ENCODE results near the gene SSH3. TPM values are rescaled to one million over a fixed set of nuclear protein-coding genes. Genes with fewer than 3 reads are reported as not detected.

Gene SSH3
- total RNA-seq, 2 donors from 2014 or later = 16.2 to 30.6 TPM

DNA sequence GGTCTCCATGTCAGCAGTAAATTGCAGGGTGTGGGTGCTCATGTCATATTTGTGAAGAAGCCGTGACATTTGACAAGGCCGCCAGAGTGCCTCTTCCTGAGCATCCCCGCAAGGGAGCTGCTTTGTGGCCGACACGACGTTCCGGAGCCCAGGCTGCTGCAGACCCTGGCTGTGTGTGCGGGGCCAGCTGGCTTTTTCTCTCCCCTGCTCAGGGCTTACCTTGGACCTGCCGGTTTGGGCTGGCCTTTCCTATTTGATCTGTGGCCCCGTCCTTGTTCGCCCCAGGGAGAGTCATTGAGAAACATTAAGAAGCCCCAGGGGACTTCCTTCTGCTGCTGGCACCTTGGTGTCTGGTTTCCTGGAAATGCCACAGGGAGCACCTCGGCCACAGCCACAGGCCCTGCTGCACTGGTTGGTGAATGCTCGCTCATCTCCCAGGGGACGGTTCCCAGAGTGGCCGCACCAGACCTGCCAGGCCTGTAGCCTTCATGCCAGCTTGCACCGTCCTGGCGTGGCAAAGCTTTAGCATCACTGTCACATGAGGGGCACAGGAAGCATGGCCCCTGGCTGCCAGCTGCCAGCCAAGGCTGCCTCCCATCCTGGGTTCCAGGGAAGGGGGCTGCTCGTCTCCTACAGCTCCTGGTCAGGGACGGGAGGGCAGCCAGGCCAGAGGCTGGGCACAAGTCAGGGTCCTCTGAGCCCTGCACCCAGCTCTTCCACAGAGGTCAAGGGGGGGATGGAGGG, 31.6 kb upstream of the SSH3 start:
- Histone ChIP-seq H3K9me3 (no peaks in the 10 kb centered on the region), H3K4me1 (peaks cover 88% of the 10 kb centered on the region), H3K27ac (peak overlapping the region in 2 of 4 donors; percentile 83 to 84), H3K36me3 (replicated peaks in 1 of 2; ENCODE audit: insufficient read depth in 1 of 2, low read depth in 2 of 2) (no peaks in the 10 kb centered on the region), H3K4me3 (no peak overlapping the region), H3K27me3 (no peaks in the 10 kb centered on the region)
- TF ChIP-seq POLR2A (IDR thresholded peaks at IDR 0.05) = no peak
- intact Hi-C loops (cut with DNase I) = no loop called here
- DNase-seq (peak in 1 of 4 donors; percentile 13), ATAC-seq (no peak)
- WGBS, 2 donors = 56 to 60% methylated on average over 5 to 19 of the region's 19 CpGs

DNA sequence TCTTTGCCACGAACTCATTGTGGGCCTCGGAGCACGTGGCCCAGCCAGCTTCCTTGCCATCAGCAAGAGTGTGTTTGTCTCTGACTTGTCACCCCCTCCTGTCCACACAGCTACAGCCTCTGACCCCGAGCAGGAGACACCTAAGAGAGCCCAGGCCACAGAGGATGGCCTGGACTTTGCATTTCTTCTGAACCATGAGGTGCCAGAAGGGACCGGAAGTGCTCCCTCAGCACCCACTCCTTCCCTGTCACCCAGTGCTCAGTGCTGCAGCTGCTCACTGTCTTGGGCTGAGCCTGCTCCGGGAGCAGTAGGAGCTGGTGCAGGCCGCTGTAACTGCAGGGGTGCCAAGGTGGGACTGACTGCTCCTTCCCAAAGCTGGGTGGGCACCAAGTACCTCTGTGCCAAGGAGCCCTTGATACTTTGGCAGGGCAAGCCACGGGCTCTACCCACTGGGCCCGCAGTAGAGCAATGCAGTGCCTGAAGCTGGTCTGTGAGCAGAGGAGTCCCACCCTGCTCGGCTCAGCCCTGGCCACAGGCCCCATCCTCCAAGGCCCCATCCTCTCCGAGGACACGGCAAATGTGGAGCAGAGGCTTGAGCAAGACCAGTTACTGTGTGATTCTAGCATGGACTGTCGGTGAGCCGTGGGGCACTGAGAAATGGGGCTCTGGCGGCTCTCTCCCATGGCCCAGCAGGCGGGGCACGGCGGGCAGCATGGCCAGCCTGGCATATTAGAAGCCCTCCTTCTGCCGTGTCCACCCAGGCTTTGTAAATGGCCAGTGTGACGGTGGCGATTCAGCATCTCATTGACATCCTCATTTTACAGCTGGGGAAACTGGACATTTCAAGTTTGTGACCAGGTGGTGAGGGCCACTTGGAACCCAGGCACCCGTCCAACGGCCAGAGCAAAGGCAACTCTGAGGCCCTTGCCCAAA, 30.7 kb upstream of the SSH3 start:
- Histone ChIP-seq H3K4me3 (no peak overlapping the region), H3K27me3 (no peaks in the 10 kb centered on the region), H3K4me1 (peaks cover 90% of the 10 kb centered on the region), H3K9me3 (no peaks in the 10 kb centered on the region), H3K36me3 (replicated peaks in 1 of 2; ENCODE audit: insufficient read depth in 1 of 2, low read depth in 2 of 2) (no peaks in the 10 kb centered on the region), H3K27ac (peak overlapping the region in 2 of 4 donors; percentile 83 to 84)
- ATAC-seq (no peak), DNase-seq (peak in 1 of 4 donors; percentile 16)
- WGBS, 2 donors = 64 to 86% methylated on average over 13 to 23 of the region's 23 CpGs
- TF ChIP-seq, protein P1, sequence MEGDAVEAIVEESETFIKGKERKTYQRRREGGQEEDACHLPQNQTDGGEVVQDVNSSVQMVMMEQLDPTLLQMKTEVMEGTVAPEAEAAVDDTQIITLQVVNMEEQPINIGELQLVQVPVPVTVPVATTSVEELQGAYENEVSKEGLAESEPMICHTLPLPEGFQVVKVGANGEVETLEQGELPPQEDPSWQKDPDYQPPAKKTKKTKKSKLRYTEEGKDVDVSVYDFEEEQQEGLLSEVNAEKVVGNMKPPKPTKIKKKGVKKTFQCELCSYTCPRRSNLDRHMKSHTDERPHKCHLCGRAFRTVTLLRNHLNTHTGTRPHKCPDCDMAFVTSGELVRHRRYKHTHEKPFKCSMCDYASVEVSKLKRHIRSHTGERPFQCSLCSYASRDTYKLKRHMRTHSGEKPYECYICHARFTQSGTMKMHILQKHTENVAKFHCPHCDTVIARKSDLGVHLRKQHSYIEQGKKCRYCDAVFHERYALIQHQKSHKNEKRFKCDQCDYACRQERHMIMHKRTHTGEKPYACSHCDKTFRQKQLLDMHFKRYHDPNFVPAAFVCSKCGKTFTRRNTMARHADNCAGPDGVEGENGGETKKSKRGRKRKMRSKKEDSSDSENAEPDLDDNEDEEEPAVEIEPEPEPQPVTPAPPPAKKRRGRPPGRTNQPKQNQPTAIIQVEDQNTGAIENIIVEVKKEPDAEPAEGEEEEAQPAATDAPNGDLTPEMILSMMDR (IDR thresholded peaks at IDR 0.05) = no peak
- TF ChIP-seq POLR2A (IDR thresholded peaks at IDR 0.05) = no peak
- intact Hi-C loops (cut with DNase I) = no loop called here

- no peak overlapping the region for H3K4me3 ChIP-seq
- peaks cover 89% of the 10 kb centered on the region for H3K4me1 ChIP-seq
- no peaks in the 10 kb centered on the region for H3K9me3 ChIP-seq
- 47 to 57% methylated on average over 8 to 14 of the region's 14 CpGs for WGBS, 2 donors
- TF ChIP-seq, protein P1 (IDR thresholded peaks at IDR 0.05) = peak in 1 of 7 experiments; percentile 2
- TF ChIP-seq POLR2A (IDR thresholded peaks at IDR 0.05) = no peak
- H3K27ac ChIP-seq = peak overlapping the region in 3 of 4 donors; percentile 30 to 84 (median 83)
- DNase-seq (peak in 1 of 4 donors; percentile 25), ATAC-seq (no peak)
- H3K27me3 ChIP-seq = no peaks in the 10 kb centered on the region
- intact Hi-C loops (cut with DNase I) = no loop called here
- no peaks in the 10 kb centered on the region for H3K36me3 ChIP-seq (replicated peaks in 1 of 2; ENCODE audit: insufficient read depth in 1 of 2, low read depth in 2 of 2)
These were observed 29.9 kb upstream of the SSH3 start for GRCh38 chr11:67273260-67273990.

- intact Hi-C loops (cut with DNase I) = loop anchor here (5.0 kb wide), 2 partner anchors 37 to 102 kb away; no protein-coding TSS in a partner anchor
- ATAC-seq (no peak), DNase-seq (peak; percentile 40 to 53 (median 48))
- TF ChIP-seq, protein P1 (IDR thresholded peaks at IDR 0.05) = no peak
- TF ChIP-seq POLR2A (IDR thresholded peaks at IDR 0.05) = no peak
- Histone ChIP-seq H3K4me3 (no peak overlapping the region), H3K4me1 (peaks cover 77% of the 10 kb centered on the region), H3K27me3 (no peaks in the 10 kb centered on the region), H3K27ac (peak overlapping the region in 3 of 4 donors; percentile 6 to 84 (median 61)), H3K9me3 (no peaks in the 10 kb centered on the region), H3K36me3 (replicated peaks in 1 of 2; ENCODE audit: insufficient read depth in 1 of 2, low read depth in 2 of 2) (peaks cover 0 to 5% of the 10 kb centered on the region in 2 donors)
- WGBS, 2 donors = 52 to 97% methylated on average over 10 to 34 of the region's 35 CpGs
These were observed 28.3 kb upstream of the SSH3 start for GRCh38 chr11:67274768-67275605.
